CD4-positive, alpha-beta T cell (primary cell): ENCODE data around the gene CLCNKA. TPM values are rescaled to one million over a fixed set of nuclear protein-coding genes. Genes with fewer than 3 reads are reported as not detected.

ENCODE experiments used
- ATAC-seq: fragments of 200-7000 bp; cut with Tn5 transposase; one replicate; pipeline ENCODE4 v1.10.0; 2022; ENCODE audit warnings: mild to moderate bottlenecking; ENCODE audit not compliant: poor library complexity
- CTCF ChIA-PET: fragments of 350-600 bp; sonication (Branson Sonifier 250); formaldehyde crosslinking; loops from one replicate; lab custom pipeline; 2021; ENCODE audit warnings: antibody characterized with exemption, inconsistent platforms; lab: Charles Lee
- POLR2A ChIA-PET: fragments of 350-600 bp; sonication (Branson Sonifier 250); formaldehyde crosslinking; loops from one replicate; lab custom pipeline; 2021; ENCODE audit warnings: antibody characterized with exemption, inconsistent platforms; lab: Charles Lee
- DNase-seq, 14 experiments: peaks; one replicate each; pipeline ENCODE4 v3.0.0-alpha.2; 2013 to 2020; ENCODE audit warnings: mixed read lengths in 2 of 14
- H3K27ac ChIP-seq, 2 donors: one replicate each; pipeline versions ENCODE4 v1.5.1 to v1.7.0; 2013; ENCODE audit warnings: low read length in 2 of 2, low read depth in 1 of 2, mild to moderate bottlenecking in 1 of 2
- H3K27me3 ChIP-seq, 2 experiments: 1 replicate in 1 of 2; 2 replicates in 1 of 2; pipeline versions ENCODE4 v1.6.1 to v1.7.0; 2013; ENCODE audit warnings: low read length in 2 of 2, control low read depth in 1 of 2, mild to moderate bottlenecking in 1 of 2, moderate library complexity in 1 of 2; ENCODE audit not compliant: insufficient read depth in 2 of 2, control insufficient read depth in 1 of 2
- H3K36me3 ChIP-seq: one replicate; pipeline ENCODE4 v1.6.1; 2013; ENCODE audit warnings: low read length, control low read depth; ENCODE audit not compliant: insufficient read depth
- H3K4me1 ChIP-seq: one replicate; pipeline ENCODE4 v1.6.1; 2013; ENCODE audit warnings: low read length, control low read depth; ENCODE audit not compliant: insufficient read depth
- H3K4me3 ChIP-seq: one replicate; pipeline ENCODE4 v1.5.1; 2013; ENCODE audit warnings: mild to moderate bottlenecking, low read length, moderate library complexity
- H3K9me3 ChIP-seq, 2 experiments: 1 replicate in 1 of 2; 2 replicates in 1 of 2; pipeline versions ENCODE4 v1.6.1 to v1.7.0; 2013; ENCODE audit warnings: low read length in 2 of 2, mild to moderate bottlenecking in 2 of 2, control low read depth in 1 of 2, moderate library complexity in 1 of 2; ENCODE audit not compliant: control insufficient read depth in 1 of 2, insufficient read depth in 1 of 2
- H3K27ac Mint-ChIP-seq: one replicate; pipeline ENCODE4 v1.8.0; 2020; ENCODE audit warnings: mixed read lengths
- H3K27me3 Mint-ChIP-seq: one replicate; pipeline ENCODE4 v1.8.0; 2021; ENCODE audit warnings: mixed read lengths
- H3K36me3 Mint-ChIP-seq: one replicate; pipeline ENCODE4 v1.8.0; 2021; ENCODE audit warnings: low read depth, mixed read lengths
- H3K4me1 Mint-ChIP-seq: one replicate; pipeline ENCODE4 v1.8.0; 2021; ENCODE audit warnings: low read depth, mixed read lengths
- H3K4me3 Mint-ChIP-seq: one replicate; pipeline ENCODE4 v1.8.0; 2020; ENCODE audit warnings: mild to moderate bottlenecking, mixed read lengths
- H3K9me3 Mint-ChIP-seq: one replicate; pipeline ENCODE4 v1.8.0; 2020; ENCODE audit warnings: mixed read lengths
- intact Hi-C, 2 experiments: fragments of 100-400 bp; cut with DNase I in 1 of 2; cut with micrococcal nuclease in 1 of 2; formaldehyde crosslinking; loops; one replicate each; pipeline versions ENCODE4 v1.15.1 to v1.9.0; 2023 to 2025; cut with DNase I, micrococcal nuclease
- total RNA-seq, 174 experiments: library from RNA in 2 of 174; stranded (reverse) in 2 of 174; gene quantifications; one replicate each; pipeline ENCODE4 v1.2.3 and lab custom pipeline; 2021 to 2026
- TF ChIP-seq, protein P1 (sequence below): fragments of 200-600 bp; IDR thresholded peaks from one replicate; pipeline ENCODE4 v1.8.0; 2022; ENCODE audit warnings: antibody characterized with exemption, mild to moderate bottlenecking

The CLCNKA gene
- total RNA-seq, 2 experiments from 2014 or later: not detected

GRCh38 chr1:16074217-16074616 lies 52.4 kb downstream of the CLCNKA start:
- H3K36me3 Mint-ChIP-seq: no peaks in the 10 kb centered on the region
- ChIA-PET POLR2A (no interaction called here), CTCF (interaction anchor here (1.1 kb wide), 1 partner anchor 10 kb away, joined by 3 read pairs; no protein-coding TSS in a partner anchor)
- H3K4me3 Mint-ChIP-seq: peak overlapping the region; percentile 64
- Histone ChIP-seq H3K4me1 (peaks cover 36% of the 10 kb centered on the region), H3K36me3 (no peaks in the 10 kb centered on the region), H3K27ac (no peak overlapping the region), H3K9me3 (no peaks in the 10 kb centered on the region), H3K4me3 (no peak overlapping the region), H3K27me3 (peaks cover 9 to 10% of the 10 kb centered on the region in 2 experiments)
- TF ChIP-seq, protein P1, sequence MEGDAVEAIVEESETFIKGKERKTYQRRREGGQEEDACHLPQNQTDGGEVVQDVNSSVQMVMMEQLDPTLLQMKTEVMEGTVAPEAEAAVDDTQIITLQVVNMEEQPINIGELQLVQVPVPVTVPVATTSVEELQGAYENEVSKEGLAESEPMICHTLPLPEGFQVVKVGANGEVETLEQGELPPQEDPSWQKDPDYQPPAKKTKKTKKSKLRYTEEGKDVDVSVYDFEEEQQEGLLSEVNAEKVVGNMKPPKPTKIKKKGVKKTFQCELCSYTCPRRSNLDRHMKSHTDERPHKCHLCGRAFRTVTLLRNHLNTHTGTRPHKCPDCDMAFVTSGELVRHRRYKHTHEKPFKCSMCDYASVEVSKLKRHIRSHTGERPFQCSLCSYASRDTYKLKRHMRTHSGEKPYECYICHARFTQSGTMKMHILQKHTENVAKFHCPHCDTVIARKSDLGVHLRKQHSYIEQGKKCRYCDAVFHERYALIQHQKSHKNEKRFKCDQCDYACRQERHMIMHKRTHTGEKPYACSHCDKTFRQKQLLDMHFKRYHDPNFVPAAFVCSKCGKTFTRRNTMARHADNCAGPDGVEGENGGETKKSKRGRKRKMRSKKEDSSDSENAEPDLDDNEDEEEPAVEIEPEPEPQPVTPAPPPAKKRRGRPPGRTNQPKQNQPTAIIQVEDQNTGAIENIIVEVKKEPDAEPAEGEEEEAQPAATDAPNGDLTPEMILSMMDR: no peak
- no peak overlapping the region for H3K27ac Mint-ChIP-seq
- no peak for ATAC-seq
- DNase-seq: no peak
- H3K27me3 Mint-ChIP-seq: peaks cover 23% of the 10 kb centered on the region
- peaks cover 25% of the 10 kb centered on the region for H3K4me1 Mint-ChIP-seq
- no peaks in the 10 kb centered on the region for H3K9me3 Mint-ChIP-seq
- intact Hi-C loops: no loop called here

GRCh38 chr1:16075337-16076030 lies 53.6 kb downstream of the CLCNKA start:
- Mint-ChIP-seq H3K4me3 (no peak overlapping the region), H3K27ac (no peak overlapping the region), H3K27me3 (peaks cover 23% of the 10 kb centered on the region), H3K4me1 (peaks cover 18% of the 10 kb centered on the region), H3K36me3 (no peaks in the 10 kb centered on the region), H3K9me3 (no peaks in the 10 kb centered on the region)
- Histone ChIP-seq H3K27me3 (peaks cover 9 to 10% of the 10 kb centered on the region in 2 experiments), H3K27ac (no peak overlapping the region), H3K4me3 (no peak overlapping the region), H3K9me3 (no peaks in the 10 kb centered on the region), H3K36me3 (no peaks in the 10 kb centered on the region), H3K4me1 (peaks cover 32% of the 10 kb centered on the region)
- intact Hi-C loops: no loop called here
- ChIA-PET POLR2A (no interaction called here), CTCF (no interaction called here)
- ATAC-seq: no peak
- no peak for DNase-seq
- TF ChIP-seq, protein P1: no peak

DNA sequence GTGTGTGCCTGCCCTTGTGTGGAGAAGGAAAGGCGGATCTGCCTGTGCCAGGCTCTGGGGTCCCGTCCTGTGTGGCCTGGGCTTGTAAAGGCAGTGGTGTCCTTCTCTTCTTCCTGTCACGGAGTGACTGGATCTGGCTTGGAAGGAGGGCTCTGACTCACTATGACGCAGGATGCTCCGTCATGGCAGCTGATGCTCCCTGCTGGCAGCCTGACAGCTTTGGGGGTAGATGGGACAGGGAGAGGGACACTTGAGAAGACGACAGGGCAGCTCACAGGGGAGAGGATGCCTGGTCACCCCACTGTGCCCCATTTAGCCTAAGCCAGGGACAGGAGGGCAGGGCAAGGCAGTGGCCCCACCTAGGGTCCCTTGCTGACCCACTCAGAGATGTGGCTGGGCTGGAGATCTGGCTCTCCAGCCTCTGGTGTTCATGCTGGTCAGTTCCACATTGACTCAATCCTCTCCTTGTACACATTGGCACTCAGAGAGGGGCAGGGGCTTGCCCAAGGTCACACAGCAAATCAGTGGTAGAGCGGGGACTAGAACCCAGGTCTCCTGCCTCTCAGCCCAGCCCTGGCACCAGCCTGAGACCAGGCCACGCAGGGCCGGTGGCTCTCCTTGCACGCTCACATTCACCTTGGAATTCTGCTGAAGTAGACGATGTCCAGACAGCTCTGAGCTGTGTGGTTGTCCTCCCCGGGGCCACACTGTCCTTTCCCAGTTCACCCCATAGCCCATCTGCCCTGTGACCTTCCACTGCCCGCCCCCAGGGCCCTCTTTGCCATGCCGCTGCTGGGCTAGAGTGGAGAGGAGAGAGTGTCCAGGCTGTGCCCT lies 54.4 kb downstream of the CLCNKA start:
- Histone ChIP-seq H3K27me3 (peaks cover 9 to 10% of the 10 kb centered on the region in 2 experiments), H3K36me3 (no peaks in the 10 kb centered on the region), H3K4me3 (no peak overlapping the region), H3K9me3 (no peaks in the 10 kb centered on the region), H3K4me1 (peaks cover 24% of the 10 kb centered on the region), H3K27ac (no peak overlapping the region)
- Mint-ChIP-seq H3K4me3 (no peak overlapping the region), H3K9me3 (no peaks in the 10 kb centered on the region), H3K27ac (no peak overlapping the region), H3K27me3 (peaks cover 23% of the 10 kb centered on the region), H3K4me1 (peaks cover 13% of the 10 kb centered on the region), H3K36me3 (no peaks in the 10 kb centered on the region)
- CTCF ChIA-PET: no interaction called here
- TF ChIP-seq, protein P1: no peak
- DNase-seq (peak in 1 of 14 experiments; percentile 12), ATAC-seq (no peak)
- POLR2A ChIA-PET: no interaction called here
- intact Hi-C loops: no loop called here
